Urinary bladder (tissue), 4 donors: ENCODE data around the gene TMEM245. TPM values are rescaled to one million over a fixed set of nuclear protein-coding genes. Genes with fewer than 3 reads are reported as not detected.

ENCODE experiments used
- DNase-seq: peaks from one replicate; pipeline ENCODE4 v3.0.0-alpha.2; 2015; ENCODE audit errors: extremely low spot score
- H3K27ac ChIP-seq: one replicate; pipeline ENCODE4 v1.5.1; 2013; ENCODE audit warnings: low read depth, mild to moderate bottlenecking, moderate library complexity
- H3K36me3 ChIP-seq: one replicate; pipeline ENCODE4 v1.6.1; 2013; ENCODE audit warnings: mild to moderate bottlenecking, moderate library complexity; ENCODE audit not compliant: insufficient read depth
- H3K4me1 ChIP-seq: one replicate; pipeline ENCODE4 v1.6.1; 2013; ENCODE audit warnings: mild to moderate bottlenecking, moderate library complexity; ENCODE audit not compliant: insufficient read depth
- H3K4me3 ChIP-seq: one replicate; pipeline ENCODE4 v1.5.1; 2013; ENCODE audit warnings: low read depth, low read length
- WGBS: extraction: QIAGEN DNeasy Blood & Tissue Kit; methylation state at CpG from one replicate; pipeline ENCODE4 v1.1.7; 2013; 5-methylcytosine and 5-hydroxymethylcytosine counted together
- polyA plus RNA-seq: library from polyadenylated mRNA; stranded (reverse); fragments of 200-250 nt; gene quantifications from one replicate; pipeline ENCODE4 v1.2.3, GENCODE V29; 2013
- total RNA-seq: library from RNA; depleted of rRNA; stranded (reverse); fragments of >200 nt; gene quantifications from one replicate; pipeline ENCODE4 v1.2.3, GENCODE V29; 2014
- donor health status: healthy with polysubstance abuse.
- donor health status: healthy.

TMEM245 gene
- total and polyA plus RNA-seq, 2 donors: 41.3 to 87.6 TPM

DNA sequence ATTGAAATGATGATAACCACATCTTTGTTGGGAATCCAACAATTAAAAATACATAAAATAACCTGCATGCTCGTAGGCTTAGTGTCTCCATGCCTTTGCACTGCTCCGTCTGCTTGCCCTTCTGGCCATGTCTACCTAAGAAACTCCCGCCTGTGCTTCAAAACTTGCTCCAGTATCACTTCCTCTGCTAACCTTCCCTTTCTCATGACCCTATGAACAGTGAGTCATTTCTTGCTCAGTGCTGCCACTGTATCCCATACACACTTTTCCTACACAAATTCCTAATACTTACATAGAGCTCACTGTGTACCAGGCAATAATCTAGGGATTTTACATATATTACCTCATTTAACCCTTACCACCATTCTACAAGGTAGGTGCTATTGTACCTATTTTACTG lies 33.5 kb downstream of the TMEM245 start:
- no peak for DNase-seq
- Histone ChIP-seq H3K27ac (no peak overlapping the region), H3K4me1 (no peaks in the 10 kb centered on the region), H3K36me3 (peaks cover 5% of the 10 kb centered on the region), H3K4me3 (no peak overlapping the region)
- WGBS: 92% methylated on average over 3 of the region's 3 CpGs

DNA sequence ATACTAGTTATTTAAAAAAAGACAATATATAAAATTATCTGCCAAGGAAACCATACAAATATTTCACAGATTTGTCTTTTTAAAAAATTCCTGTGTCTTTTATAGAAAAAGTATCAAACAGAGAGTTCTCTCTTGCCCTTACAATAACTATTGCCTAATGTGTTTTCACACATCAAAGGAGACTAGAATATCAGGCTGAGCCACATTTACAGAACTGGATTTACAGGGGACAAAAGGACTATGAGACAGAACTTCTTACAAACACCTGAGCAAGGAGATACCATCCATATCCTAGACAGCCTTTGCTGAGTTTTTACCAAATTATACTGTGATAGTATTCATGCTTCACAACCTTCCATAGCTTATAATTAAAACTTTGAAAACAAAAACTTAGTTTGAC lies 34.2 kb downstream of the TMEM245 start:
- no peak overlapping the region for H3K27ac ChIP-seq
- no peak for DNase-seq
- peaks cover 5% of the 10 kb centered on the region for H3K36me3 ChIP-seq
- no peak overlapping the region for H3K4me3 ChIP-seq
- no peaks in the 10 kb centered on the region for H3K4me1 ChIP-seq

DNA sequence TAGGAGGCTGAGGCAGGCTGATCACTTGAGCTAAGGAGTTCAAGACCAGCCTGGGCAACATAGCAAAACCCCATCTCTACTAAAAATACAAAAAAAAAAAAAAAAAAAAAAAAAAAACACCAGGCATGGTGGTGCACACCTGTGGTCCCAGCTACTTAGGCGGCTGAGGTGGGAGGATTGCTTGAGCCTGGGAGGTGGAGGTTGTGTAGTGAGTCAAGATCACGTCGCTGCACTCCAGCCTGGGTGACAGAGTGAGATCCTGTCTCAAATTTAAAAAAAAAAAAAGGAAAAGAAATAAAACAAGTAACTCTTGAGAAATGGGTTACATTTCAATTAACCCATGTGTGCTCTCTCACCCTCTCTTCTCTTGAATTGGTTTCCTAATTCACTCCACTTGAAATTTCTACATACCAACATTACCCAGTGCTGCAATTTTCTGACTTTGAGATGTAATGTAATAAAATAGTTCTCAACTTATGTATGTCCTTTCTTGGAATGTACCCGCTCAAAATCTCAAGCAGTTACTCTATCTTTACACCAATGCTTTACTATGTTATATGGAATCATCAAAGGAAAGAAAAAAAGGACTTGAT lies 35.8 kb downstream of the TMEM245 start:
- Histone ChIP-seq H3K4me1 (no peaks in the 10 kb centered on the region), H3K36me3 (peaks cover 4% of the 10 kb centered on the region), H3K4me3 (no peak overlapping the region), H3K27ac (no peak overlapping the region)
- WGBS: 94% methylated on average over 4 of the region's 4 CpGs
- DNase-seq: no peak

DNA sequence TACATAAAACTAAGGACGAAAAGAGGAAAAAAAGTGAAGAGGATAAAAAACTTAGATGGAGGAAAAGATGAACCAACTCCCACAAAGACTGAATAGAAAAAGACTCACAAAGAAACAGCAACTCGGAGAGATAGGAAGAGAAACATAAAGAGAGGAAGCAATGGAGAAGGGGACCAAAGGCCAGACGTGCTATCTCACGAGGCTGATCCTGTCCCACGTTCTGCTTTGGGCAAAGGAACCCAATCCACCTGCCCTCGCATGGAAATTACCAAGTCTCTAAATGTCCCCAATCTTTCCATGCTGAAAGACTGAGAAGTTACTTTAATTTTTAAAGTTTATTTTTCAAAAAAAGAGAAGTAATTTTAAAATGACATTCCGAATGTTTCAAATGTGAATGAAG lies 36.6 kb downstream of the TMEM245 start:
- Histone ChIP-seq H3K4me1 (no peaks in the 10 kb centered on the region), H3K4me3 (no peak overlapping the region), H3K36me3 (peaks cover 7% of the 10 kb centered on the region), H3K27ac (no peak overlapping the region)
- 89% methylated on average over 7 of the region's 7 CpGs for WGBS
- DNase-seq: no peak

DNA sequence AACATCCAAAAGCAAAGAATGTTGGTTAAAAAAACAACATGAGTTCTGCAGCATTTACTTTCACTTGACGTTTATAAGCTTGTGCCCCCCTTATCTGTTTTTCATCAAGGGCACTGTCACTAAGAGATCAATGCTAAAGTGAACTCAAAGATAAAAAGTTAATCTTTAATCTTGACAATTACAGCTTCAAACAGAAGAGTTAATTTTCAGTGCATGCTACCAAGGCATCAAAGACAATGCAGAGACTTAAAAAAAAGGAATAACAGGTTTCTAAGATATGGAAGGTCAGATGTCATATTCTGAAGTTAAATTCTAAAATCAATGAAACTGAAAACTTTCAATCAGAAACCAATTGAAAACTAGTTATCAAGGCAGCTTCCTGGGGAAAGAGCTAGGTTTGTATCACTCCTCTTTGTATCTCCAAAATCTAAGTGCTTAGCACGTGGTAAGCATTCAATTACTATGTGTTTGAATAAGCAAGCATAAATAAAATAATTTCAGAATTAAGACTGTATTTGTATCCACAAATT lies 37.6 kb downstream of the TMEM245 start:
- H3K4me3 ChIP-seq: no peak overlapping the region
- peaks cover 7% of the 10 kb centered on the region for H3K36me3 ChIP-seq
- 67% methylated on average over 2 of the region's 2 CpGs for WGBS
- H3K4me1 ChIP-seq: no peaks in the 10 kb centered on the region
- no peak overlapping the region for H3K27ac ChIP-seq
- DNase-seq: no peak

DNA sequence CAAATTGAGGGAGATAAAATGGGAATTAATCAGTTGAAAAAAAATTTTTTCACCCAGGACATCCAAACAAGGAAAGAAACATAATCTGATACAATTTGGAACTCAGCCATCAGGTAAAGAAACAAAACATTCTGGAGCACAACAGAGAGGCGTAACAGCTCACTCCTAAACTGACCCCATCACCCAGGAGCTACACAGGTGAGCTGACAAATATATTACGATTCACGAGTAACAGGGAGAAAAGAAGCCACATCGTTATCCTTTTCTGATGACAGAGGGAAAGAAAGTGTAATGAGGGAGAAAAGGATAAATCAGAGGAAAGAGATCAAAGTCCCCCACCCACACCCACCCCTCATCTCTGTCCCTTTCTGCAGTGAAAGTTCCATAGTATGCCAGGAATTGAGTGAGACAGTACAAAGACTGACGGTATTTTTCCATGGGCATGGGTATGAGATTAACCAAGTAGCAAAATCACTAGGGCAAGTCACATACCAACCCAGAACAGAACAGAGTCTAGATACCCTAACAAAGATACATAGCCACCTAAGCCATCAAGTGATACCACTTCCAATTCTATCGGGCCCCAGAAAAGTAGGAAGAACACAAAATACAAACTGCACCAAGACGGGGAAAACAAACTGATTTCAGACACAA lies 45.4 kb downstream of the TMEM245 start:
- no peak overlapping the region for H3K4me3 ChIP-seq
- no peaks in the 10 kb centered on the region for H3K4me1 ChIP-seq
- H3K36me3 ChIP-seq: peaks cover 4% of the 10 kb centered on the region
- no peak for DNase-seq
- H3K27ac ChIP-seq: no peak overlapping the region
- 93% methylated on average over 7 of the region's 7 CpGs for WGBS

DNA sequence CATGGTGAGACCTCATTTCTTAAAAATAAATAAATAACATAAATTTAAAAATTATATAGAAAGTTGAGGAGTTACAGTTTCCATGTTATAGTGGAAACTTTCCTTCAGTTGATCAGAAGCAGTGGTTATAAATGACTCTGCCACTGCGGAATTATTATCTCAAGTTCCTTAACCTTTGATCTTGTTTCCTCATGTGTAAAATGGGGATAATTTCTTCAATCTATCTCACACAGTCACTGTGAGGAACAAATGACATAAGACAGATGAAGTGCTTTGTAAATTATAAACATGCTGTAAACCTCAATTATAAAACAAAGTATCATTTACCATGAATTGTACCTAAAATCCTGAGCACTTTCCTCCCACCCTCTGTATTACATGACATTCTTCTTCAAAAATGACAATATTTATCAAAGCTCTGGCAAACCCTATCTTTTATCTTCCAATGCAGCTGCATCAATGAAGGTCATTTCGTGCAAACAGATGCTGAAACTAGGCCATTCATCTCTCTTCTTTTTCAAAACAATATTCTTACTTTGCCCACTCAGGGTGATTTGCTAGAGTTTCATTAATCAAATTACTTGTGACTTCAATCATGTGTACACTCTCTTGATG lies 46.8 kb downstream of the TMEM245 start:
- DNase-seq: no peak
- 81% methylated on average over 2 of the region's 2 CpGs for WGBS
- no peak overlapping the region for H3K27ac ChIP-seq
- no peaks in the 10 kb centered on the region for H3K4me1 ChIP-seq
- H3K36me3 ChIP-seq: no peaks in the 10 kb centered on the region
- no peak overlapping the region for H3K4me3 ChIP-seq

DNA sequence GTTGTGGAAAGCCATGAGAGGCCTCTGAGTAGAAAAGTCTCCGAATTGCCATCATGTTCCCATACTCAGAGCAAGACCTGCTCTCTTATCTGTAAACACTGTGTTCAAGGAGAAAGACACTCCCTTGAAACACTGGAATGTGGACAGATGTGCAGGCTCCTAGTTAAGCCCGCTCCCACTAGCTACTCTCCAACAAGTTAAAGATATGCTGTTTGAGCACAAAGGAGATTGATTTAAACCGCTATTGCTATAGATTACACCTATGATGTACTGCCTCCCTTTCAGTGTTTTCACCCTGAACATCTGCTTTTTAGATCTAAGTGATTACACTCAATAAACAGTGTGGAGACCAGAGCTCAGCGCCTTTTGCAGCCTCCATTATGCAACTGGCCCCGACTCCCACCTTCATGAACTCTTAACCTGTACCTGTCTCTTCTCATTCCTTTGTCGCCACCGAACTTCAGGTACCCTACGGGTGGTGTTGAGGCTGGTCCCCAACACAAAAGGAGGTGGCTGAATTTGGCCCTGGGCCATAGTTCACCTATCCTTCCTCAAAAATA lies 47.5 kb downstream of the TMEM245 start:
- no peak overlapping the region for H3K27ac ChIP-seq
- no peaks in the 10 kb centered on the region for H3K36me3 ChIP-seq

DNA sequence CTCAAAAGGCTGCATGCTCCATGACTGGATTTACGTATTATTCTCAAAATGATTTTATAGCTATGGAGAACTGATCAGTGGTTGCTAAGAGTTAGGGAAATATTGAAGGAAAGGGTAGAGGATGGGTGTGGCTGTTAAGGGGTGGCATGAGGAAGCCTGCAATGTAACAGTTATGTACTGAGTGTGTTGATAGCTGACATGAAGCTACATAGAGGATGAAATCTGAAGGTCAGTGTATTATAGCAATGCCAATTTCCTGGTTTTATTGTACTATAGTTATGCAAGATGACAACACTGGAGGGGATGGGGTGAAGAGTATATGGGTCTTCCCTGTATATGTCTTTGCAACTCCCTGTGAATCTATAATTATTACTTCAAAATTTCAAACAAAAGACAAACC lies 51.0 kb downstream of the TMEM245 start:
- no peak overlapping the region for H3K4me3 ChIP-seq
- no peak for DNase-seq
- H3K4me1 ChIP-seq: no peaks in the 10 kb centered on the region
- H3K36me3 ChIP-seq: no peaks in the 10 kb centered on the region
- 97% methylated on average over 1 of the region's 1 CpG for WGBS
- H3K27ac ChIP-seq: no peak overlapping the region

More for the DNA sequence above, 47.5 kb downstream of the TMEM245 start:
- DNase-seq: no peak
- Histone ChIP-seq H3K4me3 (no peak overlapping the region), H3K4me1 (no peaks in the 10 kb centered on the region)
- 86% methylated on average over 8 of the region's 8 CpGs for WGBS

DNA sequence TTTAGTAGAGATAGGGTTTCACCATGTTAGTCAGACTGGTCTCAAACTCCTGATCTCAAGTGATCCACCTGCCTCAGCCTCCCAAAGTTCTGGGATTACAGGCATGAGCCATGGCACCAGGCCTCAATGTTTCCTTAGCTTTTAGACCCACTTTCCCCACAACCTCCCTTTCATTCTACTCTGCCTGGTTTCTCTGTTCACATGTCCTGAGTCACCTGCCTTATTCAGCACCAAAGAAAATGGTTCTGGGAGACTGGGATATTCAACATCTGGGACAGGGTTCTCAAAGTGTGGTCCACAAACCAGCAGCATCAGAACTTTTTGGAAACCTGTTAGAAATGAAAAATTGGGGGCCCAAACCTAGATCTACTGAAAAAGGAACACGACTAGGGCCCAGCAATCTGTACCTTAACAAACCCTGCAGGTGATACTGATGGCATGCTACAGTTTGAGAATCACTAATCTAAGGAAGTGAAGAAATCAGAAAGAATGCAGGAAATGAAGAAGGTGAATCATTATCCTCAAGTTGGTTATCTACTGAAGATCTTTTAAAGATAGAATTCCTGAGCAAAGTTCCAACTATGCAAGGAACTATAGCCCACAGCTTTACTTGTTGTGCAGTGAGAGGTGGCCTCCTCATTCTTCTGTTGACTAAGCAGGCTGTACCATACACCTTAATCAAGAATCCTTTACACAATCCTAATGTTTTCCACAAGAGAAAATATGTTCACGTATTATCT lies 54.6 kb downstream of the TMEM245 start:
- no peaks in the 10 kb centered on the region for H3K4me1 ChIP-seq
- H3K36me3 ChIP-seq: peaks cover 6% of the 10 kb centered on the region
- WGBS: 93% methylated on average over 2 of the region's 2 CpGs
- H3K27ac ChIP-seq: no peak overlapping the region
- DNase-seq: no peak
- H3K4me3 ChIP-seq: no peak overlapping the region

DNA sequence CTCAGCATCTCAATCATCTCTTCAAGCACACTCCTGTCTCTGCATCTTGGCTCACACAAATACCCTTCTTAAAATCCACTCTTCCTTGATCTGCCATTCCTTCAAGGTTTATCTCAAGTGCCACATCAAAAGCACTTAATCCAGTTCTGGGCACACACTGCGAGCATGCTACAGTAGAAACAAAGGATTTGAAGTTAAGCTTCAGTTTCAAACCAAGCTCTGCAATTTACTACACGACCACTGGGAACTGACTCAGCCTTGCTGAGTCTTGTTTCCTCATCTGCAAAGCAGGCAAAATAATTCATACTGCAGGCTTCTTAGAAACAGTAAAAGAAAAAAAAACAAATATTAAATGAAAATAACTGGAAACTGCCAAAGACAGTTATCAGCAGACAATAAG lies 56.0 kb downstream of the TMEM245 start:
- H3K4me3 ChIP-seq: no peak overlapping the region
- no peak for DNase-seq
- H3K4me1 ChIP-seq: no peaks in the 10 kb centered on the region
- peaks cover 6% of the 10 kb centered on the region for H3K36me3 ChIP-seq
- no peak overlapping the region for H3K27ac ChIP-seq
- WGBS: 44% methylated on average over 2 of the region's 2 CpGs

DNA sequence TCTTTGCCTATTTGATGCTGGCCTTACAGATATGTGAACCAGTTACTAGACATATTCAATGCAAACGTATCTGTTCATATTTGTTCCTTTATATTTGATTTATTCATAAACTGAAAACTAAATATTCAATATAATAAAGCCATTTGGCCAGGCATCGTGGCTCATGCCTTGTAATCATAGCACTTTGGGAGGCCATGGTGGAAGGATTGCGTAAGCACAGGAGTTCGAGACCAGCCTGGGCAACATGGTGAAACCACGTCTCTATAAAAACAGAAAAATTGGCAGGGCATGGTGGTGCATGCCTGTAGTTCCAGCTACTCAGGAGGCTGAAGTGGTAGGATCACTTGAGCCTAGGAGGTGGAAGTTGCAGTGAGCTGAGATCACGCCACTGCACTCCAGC lies 57.2 kb downstream of the TMEM245 start:
- no peak overlapping the region for H3K4me3 ChIP-seq
- H3K27ac ChIP-seq: no peak overlapping the region
- no peaks in the 10 kb centered on the region for H3K4me1 ChIP-seq
- DNase-seq: no peak
- H3K36me3 ChIP-seq: peaks cover 6% of the 10 kb centered on the region
- 92% methylated on average over 6 of the region's 6 CpGs for WGBS

DNA sequence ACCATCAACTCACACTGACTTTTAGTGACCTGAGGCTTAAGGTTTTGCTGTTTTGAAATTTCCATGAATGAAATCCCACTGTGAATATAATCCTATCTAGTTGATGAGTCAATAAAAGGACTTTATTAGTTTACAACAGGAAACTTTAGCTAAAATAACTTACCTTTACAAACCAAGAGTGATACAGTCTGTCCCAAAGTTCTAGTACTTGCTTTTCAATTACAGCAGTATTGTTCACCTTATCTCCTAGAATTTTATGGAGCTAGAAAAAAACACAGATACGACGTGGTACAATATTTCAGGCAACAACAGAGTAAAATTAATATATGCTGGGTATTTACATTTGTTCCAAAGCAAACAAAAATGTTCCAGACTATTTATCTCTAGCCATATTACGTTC lies 59.6 kb downstream of the TMEM245 start:
- H3K4me1 ChIP-seq: no peaks in the 10 kb centered on the region
- WGBS: 79% methylated on average over 3 of the region's 3 CpGs
- peaks cover 6% of the 10 kb centered on the region for H3K36me3 ChIP-seq
- no peak overlapping the region for H3K4me3 ChIP-seq
- no peak for DNase-seq
- no peak overlapping the region for H3K27ac ChIP-seq
